Frontal cortex (tissue), 4 donors: ENCODE data around the gene MSX2. TPM values are rescaled to one million over a fixed set of nuclear protein-coding genes. Genes with fewer than 3 reads are reported as not detected.

Source experiments
- DNase-seq, 2 donors: peaks; one replicate each; pipeline ENCODE4 v3.0.0; 2012; ENCODE audit warnings: low spot score in 2 of 2
- FAIRE-seq: peaks from 2 replicates; lab custom pipeline; 2012; peaks lifted over from hg19 to GRCh38; lab: Jason Lieb, UNC
- total RNA-seq: library from RNA; depleted of rRNA; stranded (reverse); fragments of >200 nt; gene quantifications from one replicate; pipeline ENCODE4 v1.2.3, GENCODE V29; 2014
- donor health status: control.
- donor health status: control.
- donor health status: control.

The MSX2 gene
- total RNA-seq, 1 donor from 2014 or later: 0.41 TPM

DNA sequence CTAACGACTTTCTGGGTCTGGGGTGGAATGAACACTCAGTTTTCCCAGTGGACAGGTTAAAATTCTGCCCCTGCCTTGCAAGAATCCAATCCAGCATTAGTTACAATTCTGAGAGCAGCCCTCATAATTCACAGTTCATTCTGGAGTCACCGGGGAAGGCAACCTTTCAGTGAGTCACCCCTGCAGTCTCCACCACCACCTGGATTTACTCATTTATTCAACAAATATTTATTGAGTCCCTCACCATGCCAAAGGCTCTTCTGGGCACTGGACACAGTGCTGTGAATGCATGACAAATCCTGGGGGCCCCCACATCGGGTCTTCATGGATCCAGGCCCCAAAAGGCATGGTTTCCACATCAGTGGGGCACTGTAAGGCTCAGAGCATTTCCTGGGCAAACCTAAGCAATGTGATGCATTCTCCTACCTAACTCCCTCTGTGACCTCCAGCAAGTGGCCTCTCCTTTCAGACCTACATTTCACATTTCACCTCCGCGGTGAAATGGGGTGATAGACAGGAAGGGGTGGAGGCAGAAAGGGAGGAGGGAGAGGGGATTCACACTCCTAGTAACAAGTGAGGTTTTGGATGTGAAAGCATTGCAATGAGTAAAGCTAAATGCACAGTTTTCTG, 6.4 kb upstream of the MSX2 start:
- no peak for FAIRE-seq

GRCh38 chr5:174718880-174719610, 5.3 kb upstream of the MSX2 start:
- no peak for DNase-seq
- FAIRE-seq: no peak

More for the DNA sequence above, 6.4 kb upstream of the MSX2 start:
- DNase-seq: no peak

GRCh38 chr5:174719793-174720611, 4.4 kb upstream of the MSX2 start:
- FAIRE-seq: no peak

GRCh38 chr5:174720612-174721529, 3.5 kb upstream of the MSX2 start:
- DNase-seq: no peak
- FAIRE-seq: no peak

More at GRCh38 chr5:174719793-174720611, 4.4 kb upstream of the MSX2 start:
- DNase-seq: no peak

GRCh38 chr5:174721530-174722432, 2.6 kb upstream of the MSX2 start:
- FAIRE-seq: no peak
- DNase-seq: no peak

DNA sequence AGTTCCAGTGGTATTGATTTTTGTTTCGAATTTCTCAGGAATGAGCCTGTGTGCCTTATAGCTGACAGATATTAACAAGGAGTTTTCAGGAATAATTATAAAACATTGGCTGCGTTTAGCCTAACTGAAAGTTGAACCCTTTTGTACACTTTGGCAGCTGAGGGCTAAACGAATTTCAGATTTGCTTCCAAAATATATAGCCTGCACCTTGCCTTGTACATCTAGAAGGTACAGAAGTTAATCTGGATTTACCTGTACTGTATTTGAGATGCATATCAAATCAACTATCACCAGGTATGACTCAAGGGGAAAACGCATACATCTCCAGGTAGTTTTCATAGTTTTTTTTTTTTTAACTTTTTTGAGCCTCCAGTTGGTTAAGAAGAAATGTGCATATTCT, 1.9 kb upstream of the MSX2 start:
- DNase-seq: no peak
- FAIRE-seq: no peak

- FAIRE-seq (no peak), DNase-seq (no peak)
Observed at GRCh38 chr5:174723315-174723978, 935 bp upstream of the MSX2 start.

GRCh38 chr5:174723979-174724483, 351 bp upstream of the MSX2 start:
- DNase-seq (no peak), FAIRE-seq (no peak)

DNA sequence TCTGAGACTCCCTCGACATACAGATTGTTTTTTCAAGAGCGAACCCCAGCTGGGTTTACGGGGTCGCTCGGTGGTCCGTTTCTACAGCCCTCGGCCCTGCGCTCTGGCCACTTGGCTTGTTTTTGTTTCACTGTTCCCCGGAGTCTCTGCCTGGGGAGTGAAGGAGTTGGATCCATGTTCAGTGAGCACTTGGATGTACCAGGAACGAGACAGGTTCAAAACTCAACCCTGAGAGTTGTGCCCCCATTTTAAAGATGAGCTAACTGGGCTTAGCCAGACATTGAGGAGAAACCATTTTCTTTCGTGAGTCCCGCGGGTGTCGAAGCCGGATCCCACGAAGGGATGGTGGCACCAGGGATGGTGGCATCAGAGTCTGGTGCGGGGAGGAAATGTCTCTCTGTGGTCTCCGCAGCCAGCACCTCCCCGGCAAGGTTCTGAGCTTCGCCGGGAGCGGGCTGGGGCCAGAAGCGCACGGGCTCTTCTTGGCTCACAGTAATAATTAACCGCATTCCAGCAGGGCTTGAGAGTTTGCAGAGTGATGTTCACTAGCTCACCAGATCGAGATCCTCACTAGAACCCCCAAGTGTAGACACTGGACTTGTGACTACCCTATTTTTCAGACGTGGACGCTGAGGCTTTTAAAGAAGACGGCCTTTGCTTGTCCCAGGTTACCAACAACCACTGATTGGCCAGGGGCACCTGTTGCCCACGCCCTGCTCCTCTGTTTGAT, 1.0 kb downstream of the MSX2 start:
- no peak for DNase-seq
- FAIRE-seq: no peak

GRCh38 chr5:174725991-174726601, 1.7 kb downstream of the MSX2 start:
- FAIRE-seq: no peak
- DNase-seq: no peak

DNA sequence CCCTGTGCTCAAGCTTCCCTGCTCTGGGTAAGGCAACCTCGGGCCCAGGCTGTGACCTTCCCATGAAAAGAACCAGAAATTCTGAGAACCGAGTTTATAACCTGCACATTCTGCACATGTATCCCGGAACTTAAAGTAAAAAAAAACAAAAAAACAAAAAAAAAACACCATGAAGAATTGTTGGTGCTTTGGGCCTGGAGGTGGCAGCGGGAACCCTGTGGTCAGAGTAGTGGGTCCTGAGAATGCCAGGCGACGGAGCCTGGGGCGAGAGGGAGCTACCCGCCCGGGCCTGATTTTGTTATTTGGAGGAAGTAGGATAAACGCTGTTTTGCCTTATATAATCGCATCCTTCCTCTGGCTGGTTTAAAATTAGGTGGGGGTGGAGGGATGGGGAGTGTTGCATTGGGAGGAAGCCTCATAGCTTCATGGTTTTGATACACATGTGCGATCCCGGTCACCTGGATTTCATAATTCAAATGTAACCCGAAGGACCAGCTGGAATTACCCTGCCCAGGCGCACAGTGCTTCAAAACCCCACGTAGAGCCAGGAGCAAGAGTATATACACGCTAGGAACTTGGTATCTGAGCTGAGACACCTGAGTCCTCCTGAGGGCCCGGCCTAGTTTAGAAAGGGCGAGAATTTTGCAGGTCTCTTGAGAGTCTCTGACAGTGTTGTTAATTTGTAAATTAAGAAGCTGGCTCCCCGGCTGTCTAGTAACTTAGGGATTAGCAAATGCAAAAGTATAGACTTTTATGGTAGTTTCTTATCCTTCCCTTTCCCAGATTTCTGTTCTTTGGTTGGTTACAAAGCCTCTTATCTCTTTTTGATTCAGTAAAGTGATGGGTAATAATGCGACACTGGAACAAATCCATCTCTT, 2.8 kb downstream of the MSX2 start:
- DNase-seq (no peak), FAIRE-seq (no peak)

DNA sequence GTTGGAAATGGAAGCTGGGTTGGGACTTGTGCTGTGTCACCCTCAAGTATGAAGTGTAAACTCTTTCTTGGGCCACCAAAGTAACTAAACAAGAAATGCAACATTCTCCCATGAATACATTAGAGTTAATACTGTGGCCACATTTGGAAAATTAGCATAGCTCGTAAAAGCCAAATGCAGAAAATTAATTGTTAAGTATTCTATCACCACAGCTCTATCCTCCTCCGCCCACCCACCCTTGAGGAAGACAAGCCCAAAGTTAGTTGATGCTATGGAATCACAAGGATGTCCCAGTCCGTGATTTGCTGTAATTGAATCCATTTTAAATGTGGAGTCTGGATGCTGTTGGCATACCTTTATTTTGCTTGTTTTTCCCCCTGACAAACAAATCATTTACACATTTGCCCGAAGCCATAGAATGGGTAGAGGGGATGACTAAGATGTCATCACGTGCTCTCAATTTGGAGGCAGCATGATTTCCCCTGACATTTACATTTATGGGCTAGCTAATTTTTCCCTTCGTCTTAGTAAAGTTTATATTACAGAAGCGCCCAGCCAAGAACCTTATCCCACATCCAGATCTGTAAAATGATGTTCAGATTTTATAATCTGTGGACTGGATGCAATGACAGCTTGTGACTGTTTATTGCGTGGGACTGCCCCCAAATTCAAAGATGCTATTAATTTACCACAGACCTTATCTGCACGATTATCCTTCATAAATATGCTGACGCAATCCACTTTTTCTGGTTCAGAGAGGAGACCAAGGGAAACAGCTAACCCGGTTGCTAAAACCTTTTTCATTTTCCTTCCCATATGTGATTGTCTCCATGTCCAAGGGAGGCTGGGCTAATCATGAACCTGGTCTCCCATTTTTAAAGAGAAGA, 3.7 kb downstream of the MSX2 start:
- no peak for FAIRE-seq
- no peak for DNase-seq

GRCh38 chr5:174729075-174729680, 4.8 kb downstream of the MSX2 start:
- FAIRE-seq (no peak), DNase-seq (no peak)

- DNase-seq (no peak), FAIRE-seq (no peak)
Observed at GRCh38 chr5:174731214-174732035, 7.0 kb downstream of the MSX2 start.
